Measurements from ENCODE around the gene PMVK. TPM values are rescaled to one million over a fixed set of nuclear protein-coding genes. Genes with fewer than 3 reads are reported as not detected.

The PMVK gene
- polyA plus RNA-seq, 4 donors, result 33.2 to 44.8 (median 34.6) TPM

- no peak for DNase-seq (ENCODE audit: low read depth in 4 of 4, low spot score in 3 of 4)
Observed at GRCh38 chr1:154883919-154884868, 52.3 kb downstream of the PMVK start.

GRCh38 chr1:154881820-154882535, 54.5 kb downstream of the PMVK start:
- no peak for DNase-seq (ENCODE audit: low read depth in 4 of 4, low spot score in 3 of 4)

DNA sequence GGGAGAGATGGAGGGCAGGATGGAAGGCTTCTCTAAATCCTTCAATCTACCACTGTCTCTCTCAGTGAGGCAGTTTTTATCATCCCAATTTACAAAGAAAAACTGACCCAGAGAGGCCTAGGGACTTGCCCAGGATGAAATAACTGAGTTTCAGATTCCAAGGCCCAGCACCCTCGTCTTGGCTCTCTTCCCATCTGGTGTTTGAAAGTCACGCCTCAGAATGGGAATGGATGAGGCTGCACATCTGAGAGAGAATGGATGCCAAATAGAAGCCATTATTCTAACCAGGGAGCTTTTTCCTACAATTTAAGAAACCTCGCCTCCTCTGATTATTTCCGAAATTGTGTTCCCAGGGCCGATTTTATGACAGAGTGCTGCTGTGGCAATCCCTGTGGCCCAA, 55.8 kb downstream of the PMVK start:
- no peak for DNase-seq (ENCODE audit: low read depth in 4 of 4, low spot score in 3 of 4)

DNA sequence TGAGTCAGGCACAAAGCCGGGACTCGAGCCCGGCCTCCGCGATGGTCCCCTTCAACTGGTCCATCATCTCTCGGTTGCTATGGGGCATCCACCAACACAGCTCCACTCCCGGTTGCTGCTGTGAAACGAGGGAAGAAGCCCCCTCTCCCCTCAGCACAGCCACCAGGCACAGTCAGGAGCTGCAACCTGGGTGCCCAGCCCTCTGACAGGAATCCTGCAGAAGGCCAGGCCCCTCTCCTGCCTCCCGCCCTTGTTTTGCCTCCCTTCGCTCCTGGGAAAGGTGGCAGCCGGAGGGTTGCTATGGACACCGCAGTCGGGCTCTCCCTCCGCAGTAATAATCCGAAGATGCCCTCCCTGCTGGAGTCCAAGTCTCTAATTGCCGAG, 57.5 kb downstream of the PMVK start:
- DNase-seq (ENCODE audit: low read depth in 4 of 4, low spot score in 3 of 4), result no peak

- no peak for DNase-seq (ENCODE audit: low read depth in 4 of 4, low spot score in 3 of 4)
Observed at GRCh38 chr1:154878371-154879037, 58.0 kb downstream of the PMVK start.

DNA sequence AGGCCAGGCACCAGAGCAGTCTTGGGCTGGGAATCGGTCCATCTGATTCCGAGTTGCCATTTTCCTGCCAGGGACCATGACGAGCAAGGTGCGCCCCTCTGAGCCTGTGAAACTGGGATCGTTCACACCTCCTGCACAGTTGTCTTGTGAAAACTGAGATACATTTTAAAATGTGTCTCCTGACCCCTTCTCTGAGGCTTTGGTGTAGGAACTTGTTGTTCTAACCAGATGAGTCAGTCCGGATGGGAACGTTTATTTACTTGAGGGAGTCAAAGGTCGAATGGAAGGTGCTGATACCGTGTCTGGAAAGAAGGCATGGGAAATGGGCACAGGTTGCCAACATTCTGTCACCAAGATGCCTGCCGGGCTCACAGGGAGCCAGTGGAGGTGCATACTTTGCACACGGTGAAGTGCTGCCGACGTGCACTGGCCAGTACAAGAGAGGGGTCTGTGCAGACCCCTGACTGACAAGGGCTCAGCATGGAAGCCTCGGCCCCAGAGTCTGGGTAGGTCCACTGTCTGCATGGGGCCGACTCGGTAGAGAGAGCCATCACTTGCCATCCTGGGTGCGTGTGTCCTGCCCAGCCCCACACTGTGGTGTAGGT, 59.0 kb downstream of the PMVK start:
- no peak for DNase-seq (ENCODE audit: low read depth in 4 of 4, low spot score in 3 of 4)

DNA sequence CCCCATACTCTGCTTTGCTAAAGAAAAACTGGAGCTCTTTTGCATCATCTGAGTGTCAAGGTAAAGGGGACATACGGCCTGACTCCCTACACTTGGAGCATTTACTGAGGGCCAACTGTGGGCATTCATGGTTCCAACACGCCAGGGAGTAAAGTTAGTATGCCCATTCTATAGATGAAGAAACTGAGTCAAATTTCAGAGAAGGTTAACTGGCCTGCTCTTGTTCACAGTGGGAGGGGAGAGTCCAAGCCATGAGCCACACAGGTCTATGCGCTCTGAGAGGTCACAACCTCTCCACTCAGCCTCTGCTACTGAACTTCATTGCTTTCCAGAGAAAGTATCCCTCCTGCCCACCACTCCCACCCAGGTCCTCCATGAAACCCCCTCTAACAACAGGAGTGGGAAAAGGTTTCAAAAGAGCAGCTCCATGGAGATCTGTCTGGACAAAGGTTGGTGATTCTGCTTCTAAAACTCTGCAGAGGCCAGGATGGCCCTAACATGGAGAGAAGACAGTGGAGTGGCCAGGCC, 59.6 kb downstream of the PMVK start:
- DNase-seq (ENCODE audit: low read depth in 4 of 4, low spot score in 3 of 4), result no peak

Other genes starting within 250 kb of the PMVK start
- 1 to 10 TPM; 2.3 to 2.8 (median 2.6) TPM for gene KCNN3, start 66.4 kb downstream of the PMVK start, polyA plus RNA-seq (ENCODE audit: insufficient read length in 4 of 4)
- 10 to 100 TPM; 64.9 to 74.6 (median 71.5) TPM for gene PBXIP1, start 19.4 kb upstream of the PMVK start, polyA plus RNA-seq (ENCODE audit: insufficient read length in 4 of 4)
- 10 to 100 TPM; 46.9 to 52.2 (median 50.7) TPM for gene PYGO2, start 25.1 kb upstream of the PMVK start, polyA plus RNA-seq (ENCODE audit: insufficient read length in 4 of 4)
- 10 to 100 TPM; 87.1 to 89.4 (median 88.0) TPM for gene SHC1, start 34.0 kb upstream of the PMVK start, polyA plus RNA-seq (ENCODE audit: insufficient read length in 4 of 4)
- gene CKS1B, start 38.0 kb upstream of the PMVK start, polyA plus RNA-seq (ENCODE audit: insufficient read length in 4 of 4), result 100 to 1,000 TPM in 2 of 4 donors, 10 to 100 TPM in 2; 89.4 to 103 (median 100) TPM
- 10 to 100 TPM; 29.7 to 31.6 (median 30.8) TPM for gene FLAD1, start 46.6 kb upstream of the PMVK start, polyA plus RNA-seq (ENCODE audit: insufficient read length in 4 of 4)
- gene LENEP, start 56.9 kb upstream of the PMVK start, polyA plus RNA-seq (ENCODE audit: insufficient read length in 4 of 4), result under 1 TPM; 0.26 to 0.43 (median 0.34) TPM
- gene ZBTB7B, start 66.1 kb upstream of the PMVK start, polyA plus RNA-seq (ENCODE audit: insufficient read length in 4 of 4), result 10 to 100 TPM; 13.0 to 17.4 (median 14.4) TPM
- 1 to 10 TPM; 1.6 to 2.1 (median 1.8) TPM for gene DCST2, start 97.1 kb upstream of the PMVK start, polyA plus RNA-seq (ENCODE audit: insufficient read length in 4 of 4)
- gene DCST1, start 97.1 kb upstream of the PMVK start, polyA plus RNA-seq (ENCODE audit: insufficient read length in 4 of 4), result under 1 TPM; 0.19 to 0.31 (median 0.28) TPM
- gene ADAM15, start 114.6 kb upstream of the PMVK start, polyA plus RNA-seq (ENCODE audit: insufficient read length in 4 of 4), result 10 to 100 TPM; 42.9 to 63.4 (median 44.4) TPM
- 10 to 100 TPM; 18.5 to 22.9 (median 21.4) TPM for gene EFNA4, start 127.0 kb upstream of the PMVK start, polyA plus RNA-seq (ENCODE audit: insufficient read length in 4 of 4)
- 1 to 10 TPM; 6.0 to 7.9 (median 7.1) TPM for gene EFNA3, start 142.1 kb upstream of the PMVK start, polyA plus RNA-seq (ENCODE audit: insufficient read length in 4 of 4)
- gene EFNA1, start 191.2 kb upstream of the PMVK start, polyA plus RNA-seq (ENCODE audit: insufficient read length in 4 of 4), result 10 to 100 TPM; 67.0 to 75.7 (median 72.2) TPM
- gene SLC50A1, start 199.1 kb upstream of the PMVK start, polyA plus RNA-seq (ENCODE audit: insufficient read length in 4 of 4), result 10 to 100 TPM; 52.7 to 63.7 (median 58.5) TPM
- gene DPM3, start 203.8 kb upstream of the PMVK start, polyA plus RNA-seq (ENCODE audit: insufficient read length in 4 of 4), result 10 to 100 TPM; 31.8 to 57.2 (median 36.6) TPM
- 100 to 1,000 TPM; 137 to 177 (median 153) TPM for gene KRTCAP2, start 236.6 kb upstream of the PMVK start, polyA plus RNA-seq (ENCODE audit: insufficient read length in 4 of 4)
- gene TRIM46, start 237.1 kb upstream of the PMVK start, polyA plus RNA-seq (ENCODE audit: insufficient read length in 4 of 4), result 1 to 10 TPM; 2.7 to 4.1 (median 3.2) TPM

All from right renal pelvis (tissue), 4 donors.